ENCODE data around the gene SPOCK1. TPM values are rescaled to one million over a fixed set of nuclear protein-coding genes. Genes with fewer than 3 reads are reported as not detected.

Gene SPOCK1
- total RNA-seq, 1 experiment from 2014 or later, result 23.9 TPM

- CTCF ChIA-PET, result no interaction called here
- H3K9me2 ChIP-seq (ENCODE audit: insufficient read depth), result no peaks in the 10 kb centered on the region
- intact Hi-C loops (cut with micrococcal nuclease; ENCODE audit: unreplicated experiment), result no loop called here
These were observed 123.2 kb downstream of the SPOCK1 start for GRCh38 chr5:137375741-137376526.

GRCh38 chr5:137374110-137374714 lies 124.9 kb downstream of the SPOCK1 start:
- POLR2A ChIA-PET (ENCODE audit: unreplicated experiment), result no interaction called here
- no peaks in the 10 kb centered on the region for H3K79me2 ChIP-seq (ENCODE audit: low read depth)
- H3K27ac ChIP-seq, result no peak overlapping the region
- H3K4me1 ChIP-seq (replicated peaks; ENCODE audit: insufficient read depth), result peaks cover 30% of the 10 kb centered on the region
- DNase-seq, result no peak
- no peaks in the 10 kb centered on the region for H3K36me3 ChIP-seq (ENCODE audit: low read depth)
- H3F3A ChIP-seq (ENCODE audit: insufficient read depth, low read depth), result peaks cover 25% of the 10 kb centered on the region; the same call in 1 of the 2 replicates
- no TSS peak for BruUV-seq (replicated peaks)
- intact Hi-C loops (cut with micrococcal nuclease; ENCODE audit: unreplicated experiment), result loop anchor here (5.0 kb wide), 1 partner anchor 123 kb away; the partner anchor contains the start of gene SPOCK1
- no peak overlapping the region for H2AFZ ChIP-seq
- no peaks in the 10 kb centered on the region for H3K9me2 ChIP-seq (ENCODE audit: insufficient read depth)
- no peaks in the 10 kb centered on the region for H3K27me3 ChIP-seq (ENCODE audit: insufficient read depth, low read depth)
- H3K4me2 ChIP-seq, result no peak overlapping the region
- H3K4me3 ChIP-seq, result no peak overlapping the region
- CTCF ChIA-PET, result interaction anchor here (0.8 to 1.0 kb wide), 2 partner anchors 10 to 54 kb away, joined by 3 to 5 read pairs; no protein-coding TSS in a partner anchor
- H4K20me1 ChIP-seq (ENCODE audit: insufficient read depth), result no peaks in the 10 kb centered on the region
- H3K9me3 ChIP-seq (ENCODE audit: insufficient read depth, low read depth), result no peaks in the 10 kb centered on the region
- TF ChIP-seq CTCF (conservative IDR thresholded peaks at IDR 0.05) (no peak), EZH2 (IDR thresholded peaks at IDR 0.05; ENCODE audit: low read depth) (no peak)

More at GRCh38 chr5:137375741-137376526, 123.2 kb downstream of the SPOCK1 start:
- Histone ChIP-seq H3K9me3 (ENCODE audit: insufficient read depth, low read depth) (no peaks in the 10 kb centered on the region; the same call in 1 of the 2 replicates), H3K4me1 (replicated peaks; ENCODE audit: insufficient read depth) (peaks cover 14% of the 10 kb centered on the region), H3K27ac (no peak overlapping the region), H3K4me3 (no peak overlapping the region), H2AFZ (no peak overlapping the region), H3K27me3 (ENCODE audit: insufficient read depth, low read depth) (no peaks in the 10 kb centered on the region), H4K20me1 (ENCODE audit: insufficient read depth) (no peaks in the 10 kb centered on the region), H3K79me2 (ENCODE audit: low read depth) (no peaks in the 10 kb centered on the region), H3F3A (ENCODE audit: insufficient read depth, low read depth) (peaks cover 10% of the 10 kb centered on the region; the same call in 1 of the 2 replicates), H3K36me3 (ENCODE audit: low read depth) (no peaks in the 10 kb centered on the region), H3K4me2 (no peak overlapping the region)
- no peak for DNase-seq
- POLR2A ChIA-PET (ENCODE audit: unreplicated experiment), result interaction anchor here (0.6 kb wide), 1 partner anchor 62 kb away, joined by 11 read pairs; no protein-coding TSS in a partner anchor
- BruUV-seq (replicated peaks), result no TSS peak
- TF ChIP-seq CTCF (conservative IDR thresholded peaks at IDR 0.05), result no peak
- no peak for TF ChIP-seq EZH2 (IDR thresholded peaks at IDR 0.05; ENCODE audit: low read depth)

GRCh38 chr5:137372773-137373160 lies 126.4 kb downstream of the SPOCK1 start:
- Histone ChIP-seq H3K4me1 (replicated peaks; ENCODE audit: insufficient read depth) (peaks cover 33% of the 10 kb centered on the region), H3K4me3 (no peak overlapping the region), H2AFZ (no peak overlapping the region), H4K20me1 (ENCODE audit: insufficient read depth) (no peaks in the 10 kb centered on the region), H3K4me2 (no peak overlapping the region), H3K27ac (no peak overlapping the region), H3K9me3 (ENCODE audit: insufficient read depth, low read depth) (no peaks in the 10 kb centered on the region), H3K9me2 (ENCODE audit: insufficient read depth) (no peaks in the 10 kb centered on the region), H3K36me3 (ENCODE audit: low read depth) (no peaks in the 10 kb centered on the region), H3F3A (ENCODE audit: insufficient read depth, low read depth) (peaks cover 26% of the 10 kb centered on the region; the same call in 1 of the 2 replicates), H3K79me2 (ENCODE audit: low read depth) (no peaks in the 10 kb centered on the region), H3K27me3 (ENCODE audit: insufficient read depth, low read depth) (no peaks in the 10 kb centered on the region)
- intact Hi-C loops (cut with micrococcal nuclease; ENCODE audit: unreplicated experiment), result loop anchor here (5.0 kb wide), 1 partner anchor 125 kb away; the partner anchor contains the start of gene SPOCK1
- BruUV-seq (replicated peaks), result no TSS peak
- DNase-seq, result no peak
- no peak for TF ChIP-seq EZH2 (IDR thresholded peaks at IDR 0.05; ENCODE audit: low read depth)
- TF ChIP-seq CTCF (conservative IDR thresholded peaks at IDR 0.05), result no peak
- ChIA-PET CTCF (no interaction called here), POLR2A (ENCODE audit: unreplicated experiment) (no interaction called here)

Measured in PC-9 (cell line).